Panc1 (cell line): ENCODE data around the gene UBASH3A. TPM values are rescaled to one million over a fixed set of nuclear protein-coding genes. Genes with fewer than 3 reads are reported as not detected.

Experiments used
- ATAC-seq: fragments of 200-7000 bp; cut with Tn5 transposase; 2 replicates; pipeline ENCODE4 v1.9.1; 2020; ENCODE audit warnings: mild to moderate bottlenecking, moderate library complexity
- BruUV-seq: library from RNA; stranded (reverse); fragments of 400-500 nt; replicated peaks from 2 replicates; lab custom pipeline; 2021; lab: Mats Ljungman, UMichigan
- CTCF ChIA-PET: fragments of 300-600 bp; sonication (Branson Sonifier 250); formaldehyde crosslinking; loops from one replicate; lab custom pipeline; 2022; ENCODE audit warnings: antibody characterized with exemption; lab: Charles Lee
- POLR2A ChIA-PET: fragments of 300-600 bp; sonication (Branson Sonifier 250); formaldehyde crosslinking; loops from one replicate; lab custom pipeline; 2022; ENCODE audit warnings: antibody characterized with exemption; lab: Charles Lee
- DNase-seq: peaks from one replicate; pipeline ENCODE4 v3.0.0-alpha.2; 2010; ENCODE audit warnings: low read depth, low spot score
- H3K27ac ChIP-seq: 2 replicates; pipeline ENCODE4 v1.5.1; 2011; ENCODE audit warnings: mild to moderate bottlenecking, low read length, inconsistent platforms
- H3K27me3 ChIP-seq: fragments of 200-500 bp; sonication (Bioruptor generic); 2 replicates; pipeline ENCODE4 v1.6.0; 2014; ENCODE audit warnings: low read length, inconsistent platforms; ENCODE audit not compliant: control insufficient read depth, insufficient read depth
- H3K36me3 ChIP-seq: fragments of 200-500 bp; sonication (Bioruptor generic); 2 replicates; pipeline ENCODE4 v1.5.1; 2014; ENCODE audit warnings: inconsistent platforms, mild to moderate bottlenecking, low read length, moderate library complexity; ENCODE audit not compliant: control insufficient read depth, insufficient read depth
- H3K4me1 ChIP-seq: 2 replicates; pipeline ENCODE4 v1.5.1; 2011; ENCODE audit warnings: inconsistent platforms, mild to moderate bottlenecking, low read length, moderate library complexity; ENCODE audit not compliant: control insufficient read depth, insufficient read depth
- H3K4me3 ChIP-seq, 2 experiments: 2 replicates each; pipeline ENCODE4 v1.5.1; 2011 to 2012; ENCODE audit warnings: low read depth in 2 of 2, low read length in 2 of 2, mild to moderate bottlenecking in 2 of 2, inconsistent platforms in 1 of 2, moderate library complexity in 1 of 2
- H3K9me3 ChIP-seq: fragments of 200-500 bp; sonication (Bioruptor generic); 2 replicates; pipeline ENCODE4 v1.5.1; 2014; ENCODE audit warnings: low read depth, mild to moderate bottlenecking, inconsistent platforms, low read length, moderate library complexity; ENCODE audit not compliant: control insufficient read depth, insufficient read depth
- CTCF ChIP-seq: fragments of 450-650 bp; IDR thresholded peaks from 2 replicates; pipeline ENCODE4 v1.5.1; 2017; ENCODE audit warnings: mild to moderate bottlenecking
- POLR2AphosphoS5 ChIP-seq: IDR thresholded peaks from 2 replicates; pipeline ENCODE4 v1.6.1; 2012; ENCODE audit warnings: mild to moderate bottlenecking, low read depth, low read length, moderate library complexity
- REST ChIP-seq, 2 experiments: IDR thresholded peaks; 2 replicates each; pipeline ENCODE4 v1.6.1; 2011 to 2012; ENCODE audit warnings: low read depth in 2 of 2, control low read depth in 1 of 2, low read length in 1 of 2, mild to moderate bottlenecking in 1 of 2, moderate library complexity in 1 of 2; ENCODE audit not compliant: insufficient read depth in 1 of 2
- SIN3A ChIP-seq: IDR thresholded peaks from 2 replicates; pipeline ENCODE4 v1.6.1; 2012; ENCODE audit warnings: low read depth, mild to moderate bottlenecking, low read length, moderate library complexity, borderline replicate concordance; ENCODE audit not compliant: insufficient read depth
- TCF7L2 ChIP-seq: IDR thresholded peaks from 2 replicates; pipeline ENCODE4 v1.6.1; 2011; ENCODE audit warnings: mild to moderate bottlenecking, low read depth, low read length, inconsistent platforms
- in situ Hi-C: cut with HindIII; loops from 2 replicates; pipeline ENCODE4 v1.10.0; 2016; ENCODE audit warnings: low sequenced_read_pairs, low pct_unique_long_range_greater_than_20kb
- intact Hi-C: fragments of 100-400 bp; cut with micrococcal nuclease; formaldehyde crosslinking; loops from one replicate; pipeline ENCODE4 v1.10.0; 2022; ENCODE audit not compliant: unreplicated experiment
- total RNA-seq: library from RNA; stranded (reverse); gene quantifications from one replicate; pipeline ENCODE4 v1.2.1, GENCODE V29; 2021; ENCODE audit not compliant: unreplicated experiment

The UBASH3A gene
- total RNA-seq, 1 experiment from 2014 or later = 0.33 TPM

- intact Hi-C loops = loop anchor here (10.0 kb wide), 1 partner anchor 239 kb away; no protein-coding TSS in a partner anchor
- CTCF ChIA-PET = no interaction called here
Observed at GRCh38 chr21:42383331-42383730, 20.4 kb upstream of the UBASH3A start.

GRCh38 chr21:42384156-42384945 lies 19.4 kb upstream of the UBASH3A start:
- BruUV-seq = no TSS peak
- no peak for ATAC-seq
- in situ Hi-C loops = no loop called here
- DNase-seq = no peak
- H3K4me1 ChIP-seq = no peaks in the 10 kb centered on the region
- no peaks in the 10 kb centered on the region for H3K27me3 ChIP-seq
- ChIA-PET CTCF (no interaction called here), POLR2A (no interaction called here)
- no peaks in the 10 kb centered on the region for H3K36me3 ChIP-seq
- intact Hi-C loops = loop anchor here (10.0 kb wide), 1 partner anchor 240 kb away; no protein-coding TSS in a partner anchor
- H3K4me3 ChIP-seq = no peak overlapping the region
- H3K9me3 ChIP-seq = no peaks in the 10 kb centered on the region
- no peak overlapping the region for H3K27ac ChIP-seq
- TF ChIP-seq REST (IDR thresholded peaks at IDR 0.05; ENCODE audit: insufficient read depth in 1 of 2, low read depth in 2 of 2, low read length in 1 of 2) = no peak
- TF ChIP-seq CTCF = no peak
- TF ChIP-seq SIN3A = no peak
- TF ChIP-seq TCF7L2 = no peak
- no peak for TF ChIP-seq POLR2AphosphoS5

More at GRCh38 chr21:42383331-42383730, 20.4 kb upstream of the UBASH3A start:
- Histone ChIP-seq H3K9me3 (no peaks in the 10 kb centered on the region), H3K4me1 (no peaks in the 10 kb centered on the region), H3K27ac (no peak overlapping the region), H3K4me3 (no peak overlapping the region), H3K27me3 (no peaks in the 10 kb centered on the region), H3K36me3 (no peaks in the 10 kb centered on the region)
- BruUV-seq = no TSS peak
- POLR2A ChIA-PET = no interaction called here
- DNase-seq (no peak), ATAC-seq (no peak)
- no peak for TF ChIP-seq POLR2AphosphoS5
- TF ChIP-seq TCF7L2 = no peak
- no peak for TF ChIP-seq REST (IDR thresholded peaks at IDR 0.05; ENCODE audit: insufficient read depth in 1 of 2, low read depth in 2 of 2, low read length in 1 of 2)
- TF ChIP-seq CTCF = no peak
- TF ChIP-seq SIN3A = no peak
- in situ Hi-C loops = no loop called here
